22Rv1 (cell line): ENCODE results near the gene DOCK10.
"Not testable (repeated sequence)": the region's sequence is repeated elsewhere in the genome, so short reads cannot be mapped to it uniquely, and the experiment has no call there.

ENCODE experiments used
- H3K27ac ChIP-seq: fragments of 450-650 bp; 2 replicates; pipeline ENCODE4 v1.5.1; 2017
- ZFX ChIP-seq: fragments of 450-650 bp; IDR thresholded peaks from 2 replicates; pipeline ENCODE4 v1.6.1; 2017; ENCODE audit warnings: antibody characterized with exemption, borderline replicate concordance
- TF ChIP-seq, protein P1 (sequence below): fragments of 450-650 bp; IDR thresholded peaks from 2 replicates; pipeline ENCODE4 v1.5.1; 2017; ENCODE audit warnings: mild to moderate bottlenecking

DOCK10 gene

DNA sequence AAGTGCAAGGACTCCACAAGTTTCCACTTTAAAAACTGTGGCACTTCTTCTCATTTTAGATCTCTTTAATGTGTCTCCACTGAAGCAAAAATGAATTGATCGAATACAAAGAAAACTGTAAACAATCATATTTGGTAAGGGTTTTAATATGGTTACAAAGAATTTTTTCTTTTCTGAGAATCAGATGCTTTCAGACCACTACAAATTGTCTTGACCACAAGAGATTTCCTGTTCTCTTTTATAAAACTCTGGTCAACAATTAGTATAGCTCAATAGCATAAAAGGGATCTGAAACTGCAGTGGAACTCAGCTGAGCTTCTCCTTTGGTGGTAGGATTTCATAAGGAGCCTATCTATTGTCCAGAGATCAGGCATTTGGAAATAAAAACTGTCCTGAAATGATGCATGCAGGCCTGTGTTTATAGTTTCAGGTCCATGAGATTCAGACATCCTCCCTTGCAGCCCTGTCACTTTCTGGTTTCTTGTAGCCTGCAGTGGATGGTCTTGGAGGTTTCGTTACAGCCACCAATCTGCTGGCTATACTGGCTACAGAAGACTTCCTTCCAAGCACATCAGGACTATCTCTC, 120.0 kb downstream of the DOCK10 start:
- TF ChIP-seq, protein P1, sequence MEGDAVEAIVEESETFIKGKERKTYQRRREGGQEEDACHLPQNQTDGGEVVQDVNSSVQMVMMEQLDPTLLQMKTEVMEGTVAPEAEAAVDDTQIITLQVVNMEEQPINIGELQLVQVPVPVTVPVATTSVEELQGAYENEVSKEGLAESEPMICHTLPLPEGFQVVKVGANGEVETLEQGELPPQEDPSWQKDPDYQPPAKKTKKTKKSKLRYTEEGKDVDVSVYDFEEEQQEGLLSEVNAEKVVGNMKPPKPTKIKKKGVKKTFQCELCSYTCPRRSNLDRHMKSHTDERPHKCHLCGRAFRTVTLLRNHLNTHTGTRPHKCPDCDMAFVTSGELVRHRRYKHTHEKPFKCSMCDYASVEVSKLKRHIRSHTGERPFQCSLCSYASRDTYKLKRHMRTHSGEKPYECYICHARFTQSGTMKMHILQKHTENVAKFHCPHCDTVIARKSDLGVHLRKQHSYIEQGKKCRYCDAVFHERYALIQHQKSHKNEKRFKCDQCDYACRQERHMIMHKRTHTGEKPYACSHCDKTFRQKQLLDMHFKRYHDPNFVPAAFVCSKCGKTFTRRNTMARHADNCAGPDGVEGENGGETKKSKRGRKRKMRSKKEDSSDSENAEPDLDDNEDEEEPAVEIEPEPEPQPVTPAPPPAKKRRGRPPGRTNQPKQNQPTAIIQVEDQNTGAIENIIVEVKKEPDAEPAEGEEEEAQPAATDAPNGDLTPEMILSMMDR = no peak
- no peak for TF ChIP-seq ZFX

DNA sequence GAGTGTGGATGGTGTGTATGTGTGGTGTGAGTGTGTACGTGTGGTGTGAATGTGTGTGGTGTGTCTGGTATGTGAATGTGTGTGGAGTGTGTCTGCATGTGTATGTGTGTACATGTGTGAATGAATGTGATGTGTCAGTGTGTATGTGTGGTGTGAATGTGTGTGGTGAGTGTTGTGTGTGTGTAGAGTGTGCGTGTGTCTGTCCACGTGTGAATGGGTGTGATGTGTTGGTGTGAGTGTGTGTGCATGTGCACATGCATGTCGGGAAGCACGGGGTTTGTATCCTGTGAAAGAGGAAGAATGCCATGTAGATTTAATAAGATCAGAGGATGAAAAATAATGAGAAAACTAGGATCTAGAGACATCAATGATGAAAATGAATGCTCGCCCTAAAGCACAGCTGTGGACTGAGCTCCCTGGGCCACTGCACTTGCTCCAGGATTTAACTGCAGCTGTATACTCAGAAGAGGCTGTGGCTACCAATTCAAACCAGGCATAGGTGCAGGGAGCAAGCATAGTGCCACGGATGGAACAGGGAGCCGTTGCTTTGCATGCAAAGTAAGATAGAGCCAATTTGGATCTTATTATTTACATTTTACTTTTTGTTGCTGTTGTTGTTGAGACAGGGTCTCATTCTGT, 122.7 kb downstream of the DOCK10 start:
- no peak overlapping the region for H3K27ac ChIP-seq
- TF ChIP-seq, protein P1 = no peak
- no peak for TF ChIP-seq ZFX

More for the DNA sequence above, 120.0 kb downstream of the DOCK10 start:
- H3K27ac ChIP-seq = no peak overlapping the region

DNA sequence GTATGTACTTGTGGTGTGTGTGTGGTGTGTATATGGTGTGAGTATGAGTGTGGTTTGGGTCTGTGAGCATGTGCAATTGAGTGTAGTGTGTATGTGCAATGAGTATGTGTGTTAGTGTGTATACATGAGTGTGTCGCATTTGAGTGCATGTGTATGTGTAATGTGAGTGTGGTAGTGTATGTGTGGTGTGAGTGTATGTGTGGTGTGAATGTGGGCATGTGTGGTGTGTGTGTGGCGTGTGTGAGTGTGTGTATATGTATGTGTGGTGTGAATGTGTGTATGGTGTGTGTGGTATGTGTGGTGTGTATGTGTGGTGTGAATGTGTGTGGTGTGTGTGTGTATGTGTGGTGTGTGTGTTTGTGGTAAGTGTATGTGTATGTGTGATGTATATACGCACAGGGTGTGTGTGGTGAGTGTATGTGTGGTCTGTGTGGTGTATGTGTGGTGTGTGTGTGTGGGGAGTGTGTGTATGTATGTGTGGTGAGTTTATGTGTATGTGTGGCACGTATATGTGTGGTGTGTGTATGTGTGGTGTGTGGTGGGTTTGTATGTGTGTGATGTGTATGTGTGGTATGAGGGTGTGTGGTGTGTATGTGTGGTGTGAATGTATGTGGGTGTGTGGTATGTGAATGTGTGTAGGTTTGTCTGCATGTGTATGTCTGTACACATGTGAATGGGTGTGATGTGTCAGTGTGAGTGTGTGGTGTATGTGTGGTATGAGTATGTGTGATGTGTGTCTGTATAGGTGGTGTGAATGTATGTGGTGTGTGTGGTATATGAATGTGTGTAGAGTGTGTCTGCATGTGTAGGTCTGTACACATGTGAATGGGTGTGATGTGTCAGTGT, 123.4 kb downstream of the DOCK10 start:
- no peak overlapping the region for H3K27ac ChIP-seq
- TF ChIP-seq ZFX = no peak
- TF ChIP-seq, protein P1 = no peak

DNA sequence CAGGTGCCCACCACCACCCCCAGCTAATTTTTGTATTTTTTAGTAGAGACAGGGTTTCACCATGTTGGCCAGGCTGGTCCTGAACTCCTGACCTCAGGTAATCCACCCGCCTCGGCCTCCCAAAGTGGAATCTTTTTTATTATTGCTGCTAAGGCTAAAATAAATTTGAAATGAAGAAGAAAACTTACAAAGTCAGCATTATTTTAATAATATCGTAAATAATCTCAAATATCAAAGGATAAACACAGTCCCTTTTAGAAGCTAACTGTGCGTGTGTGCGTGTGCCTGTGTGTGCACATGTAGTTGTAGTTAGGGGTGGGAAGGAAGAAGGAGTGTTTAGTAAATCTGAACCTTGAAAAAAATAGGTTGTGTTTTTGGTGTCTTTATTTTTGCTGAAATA, 125.0 kb downstream of the DOCK10 start:
- not testable (repeated sequence) for H3K27ac ChIP-seq

DNA sequence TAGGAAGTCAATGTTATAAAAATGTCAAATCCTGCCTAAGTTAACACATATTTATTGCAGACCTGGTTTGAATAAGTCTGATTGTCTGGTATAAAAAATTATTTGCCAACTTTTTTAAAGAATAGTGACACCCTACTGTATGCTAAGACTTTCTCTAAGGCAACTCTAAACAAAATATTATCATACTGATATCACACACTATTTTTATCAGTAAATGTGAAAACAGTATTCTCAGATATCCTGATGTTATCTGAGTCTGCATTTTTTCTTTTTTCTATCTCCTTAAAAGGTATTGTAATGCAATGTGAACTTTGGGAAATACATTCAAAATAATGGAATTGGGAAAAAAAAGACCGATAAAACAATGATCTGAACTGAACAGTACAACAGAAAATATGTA, 127.1 kb downstream of the DOCK10 start:
- TF ChIP-seq, protein P1 = no peak
- no peak for TF ChIP-seq ZFX
- no peak overlapping the region for H3K27ac ChIP-seq

DNA sequence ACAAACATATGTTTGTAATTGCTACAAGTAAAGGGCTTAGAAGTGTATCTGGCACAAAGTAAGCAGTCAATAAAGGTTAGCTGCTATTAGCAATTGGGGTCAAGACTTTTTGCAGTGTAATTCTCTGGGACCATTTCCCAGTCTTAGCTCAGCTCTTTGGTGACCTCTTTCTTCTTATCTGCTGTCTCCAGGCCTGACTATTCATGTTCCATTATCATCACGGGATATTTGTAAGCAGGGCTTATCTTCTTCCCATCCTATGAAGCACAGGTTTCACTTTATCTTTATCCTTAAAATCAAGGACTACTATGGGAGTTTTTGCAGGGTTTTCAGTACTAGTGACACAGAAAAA, 131.7 kb downstream of the DOCK10 start:
- H3K27ac ChIP-seq = peak overlapping the region; percentile 76

DNA sequence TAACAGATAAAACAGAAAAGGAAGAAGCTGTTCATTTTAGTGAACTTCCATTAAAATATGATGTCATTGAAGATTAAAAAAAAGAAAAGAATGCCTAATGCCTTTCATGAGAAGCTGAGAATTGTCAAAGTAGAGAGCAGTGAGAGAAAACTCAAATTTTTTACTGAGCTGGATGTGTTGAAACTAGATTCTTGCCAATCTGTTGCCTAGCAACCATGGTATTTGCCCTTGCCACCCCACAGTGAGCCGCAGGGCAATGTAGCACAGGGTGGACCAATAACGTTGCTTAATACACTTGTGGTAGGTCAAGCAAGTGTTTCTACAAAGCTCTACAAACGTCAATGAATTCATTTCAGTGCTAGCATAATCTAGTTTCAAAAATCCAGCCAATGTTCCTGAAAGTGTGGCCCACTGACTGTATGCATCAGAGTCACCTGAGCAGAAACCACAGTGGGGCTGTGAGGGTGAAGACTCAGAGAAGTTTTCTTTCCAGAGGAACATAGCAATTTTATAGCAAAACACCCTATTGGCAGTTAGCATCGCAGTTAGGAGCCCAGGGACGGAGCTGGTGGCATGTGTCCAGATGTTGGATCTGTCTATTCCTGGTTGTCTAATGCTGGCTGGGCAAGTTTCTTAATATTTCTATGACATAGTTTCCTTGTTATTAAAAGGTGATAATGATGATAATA, 132.2 kb downstream of the DOCK10 start:
- peak overlapping the region; percentile 76 for H3K27ac ChIP-seq

More for the DNA sequence above, 131.7 kb downstream of the DOCK10 start:
- TF ChIP-seq, protein P1 = no peak
- TF ChIP-seq ZFX = no peak

More for the DNA sequence above, 132.2 kb downstream of the DOCK10 start:
- TF ChIP-seq, protein P1 = no peak
- no peak for TF ChIP-seq ZFX
